ENCODE measurements around the gene GPR180. TPM values are rescaled to one million over a fixed set of nuclear protein-coding genes. Genes with fewer than 3 reads are reported as not detected.

Gene GPR180
- total RNA-seq, 1 donor from 2014 or later, result 5.6 TPM

DNA sequence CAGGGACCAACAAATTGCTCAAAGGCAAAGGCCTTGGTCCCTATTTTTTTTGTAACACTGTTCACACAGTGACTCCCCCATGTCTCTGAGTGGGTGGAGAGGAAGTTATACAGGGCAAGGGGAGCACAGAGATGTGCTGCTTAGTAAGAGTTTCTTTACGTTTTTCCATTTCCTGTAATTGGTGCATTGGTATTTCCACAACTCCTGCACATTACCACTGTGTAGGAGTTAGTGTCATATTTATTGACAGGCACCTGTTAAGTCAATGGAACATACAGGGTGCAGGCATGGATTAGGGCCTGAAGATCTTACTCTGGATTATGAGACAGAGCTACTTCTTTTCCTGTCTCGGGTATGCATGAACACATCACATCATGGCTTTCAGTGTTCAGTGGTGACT, 65.5 kb downstream of the GPR180 start:
- Histone ChIP-seq H3K27me3 (no peaks in the 10 kb centered on the region), H3K36me3 (no peaks in the 10 kb centered on the region), H3K27ac (no peak overlapping the region), H3K9me3 (no peaks in the 10 kb centered on the region), H3K4me3 (no peak overlapping the region), H3K4me1 (no peaks in the 10 kb centered on the region)
- DNase-seq (ENCODE audit: extremely low spot score in 2 of 2), result no peak
- intact Hi-C loops (cut with DNase I), result no loop called here
- TF ChIP-seq, protein P1, sequence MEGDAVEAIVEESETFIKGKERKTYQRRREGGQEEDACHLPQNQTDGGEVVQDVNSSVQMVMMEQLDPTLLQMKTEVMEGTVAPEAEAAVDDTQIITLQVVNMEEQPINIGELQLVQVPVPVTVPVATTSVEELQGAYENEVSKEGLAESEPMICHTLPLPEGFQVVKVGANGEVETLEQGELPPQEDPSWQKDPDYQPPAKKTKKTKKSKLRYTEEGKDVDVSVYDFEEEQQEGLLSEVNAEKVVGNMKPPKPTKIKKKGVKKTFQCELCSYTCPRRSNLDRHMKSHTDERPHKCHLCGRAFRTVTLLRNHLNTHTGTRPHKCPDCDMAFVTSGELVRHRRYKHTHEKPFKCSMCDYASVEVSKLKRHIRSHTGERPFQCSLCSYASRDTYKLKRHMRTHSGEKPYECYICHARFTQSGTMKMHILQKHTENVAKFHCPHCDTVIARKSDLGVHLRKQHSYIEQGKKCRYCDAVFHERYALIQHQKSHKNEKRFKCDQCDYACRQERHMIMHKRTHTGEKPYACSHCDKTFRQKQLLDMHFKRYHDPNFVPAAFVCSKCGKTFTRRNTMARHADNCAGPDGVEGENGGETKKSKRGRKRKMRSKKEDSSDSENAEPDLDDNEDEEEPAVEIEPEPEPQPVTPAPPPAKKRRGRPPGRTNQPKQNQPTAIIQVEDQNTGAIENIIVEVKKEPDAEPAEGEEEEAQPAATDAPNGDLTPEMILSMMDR (IDR thresholded peaks at IDR 0.05), result no peak
- TF ChIP-seq POLR2A (IDR thresholded peaks at IDR 0.05) (no peak), POLR2AphosphoS5 (IDR thresholded peaks at IDR 0.05; ENCODE audit: insufficient read depth in 1 of 2, low read depth in 1 of 2) (no peak)

DNA sequence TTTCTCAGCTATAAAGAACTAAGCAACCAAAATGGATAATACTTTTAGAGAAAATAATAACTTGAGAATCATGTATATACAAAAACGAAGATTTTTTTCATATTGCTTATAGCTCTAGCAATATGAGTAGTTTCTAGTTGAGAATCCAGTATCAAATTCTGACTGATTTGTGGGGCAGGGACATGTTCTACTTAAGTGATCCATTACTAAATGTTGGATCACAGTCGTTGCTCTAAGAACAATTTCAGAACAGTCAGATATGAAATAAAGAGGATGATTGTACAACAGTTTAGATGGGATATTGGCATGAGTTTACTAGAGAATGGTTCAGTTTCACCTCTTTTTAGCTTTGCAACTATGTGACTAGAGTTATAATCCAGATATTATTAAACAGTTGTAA, 70.7 kb downstream of the GPR180 start:
- DNase-seq (ENCODE audit: extremely low spot score in 2 of 2), result no peak
- Histone ChIP-seq H3K27ac (no peak overlapping the region), H3K4me3 (no peak overlapping the region), H3K4me1 (no peaks in the 10 kb centered on the region), H3K9me3 (no peaks in the 10 kb centered on the region), H3K36me3 (no peaks in the 10 kb centered on the region), H3K27me3 (no peaks in the 10 kb centered on the region)
- TF ChIP-seq POLR2A (IDR thresholded peaks at IDR 0.05) (no peak), POLR2AphosphoS5 (IDR thresholded peaks at IDR 0.05; ENCODE audit: insufficient read depth in 1 of 2, low read depth in 1 of 2) (no peak)
- TF ChIP-seq, protein P1 (IDR thresholded peaks at IDR 0.05), result no peak
- intact Hi-C loops (cut with DNase I), result no loop called here

DNA sequence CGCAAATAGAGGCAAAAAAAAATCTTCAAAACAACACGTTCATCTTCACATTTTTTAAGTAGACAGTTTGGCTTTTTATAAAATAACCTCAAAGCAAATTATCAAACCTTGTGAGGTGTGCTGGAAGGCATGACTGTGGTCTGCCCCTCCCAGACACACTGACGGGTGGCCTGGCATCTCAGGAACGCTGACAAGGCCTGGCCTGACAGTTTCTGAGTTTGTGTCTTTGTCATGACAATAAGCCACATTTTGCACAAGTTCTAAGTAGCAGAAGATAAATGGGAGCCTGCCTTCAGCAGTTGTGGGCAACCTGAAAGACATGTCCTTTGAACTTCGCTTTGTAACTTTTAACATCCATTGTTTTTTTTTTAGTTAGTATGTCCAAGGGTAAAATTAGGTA, 72.2 kb downstream of the GPR180 start:
- Histone ChIP-seq H3K36me3 (no peaks in the 10 kb centered on the region), H3K27ac (no peak overlapping the region), H3K9me3 (no peaks in the 10 kb centered on the region), H3K4me1 (no peaks in the 10 kb centered on the region), H3K4me3 (no peak overlapping the region), H3K27me3 (no peaks in the 10 kb centered on the region)
- TF ChIP-seq POLR2AphosphoS5 (IDR thresholded peaks at IDR 0.05; ENCODE audit: insufficient read depth in 1 of 2, low read depth in 1 of 2) (no peak), POLR2A (IDR thresholded peaks at IDR 0.05) (no peak)
- TF ChIP-seq, protein P1 (IDR thresholded peaks at IDR 0.05), result no peak
- DNase-seq (ENCODE audit: extremely low spot score in 2 of 2), result no peak
- intact Hi-C loops (cut with DNase I), result no loop called here

DNA sequence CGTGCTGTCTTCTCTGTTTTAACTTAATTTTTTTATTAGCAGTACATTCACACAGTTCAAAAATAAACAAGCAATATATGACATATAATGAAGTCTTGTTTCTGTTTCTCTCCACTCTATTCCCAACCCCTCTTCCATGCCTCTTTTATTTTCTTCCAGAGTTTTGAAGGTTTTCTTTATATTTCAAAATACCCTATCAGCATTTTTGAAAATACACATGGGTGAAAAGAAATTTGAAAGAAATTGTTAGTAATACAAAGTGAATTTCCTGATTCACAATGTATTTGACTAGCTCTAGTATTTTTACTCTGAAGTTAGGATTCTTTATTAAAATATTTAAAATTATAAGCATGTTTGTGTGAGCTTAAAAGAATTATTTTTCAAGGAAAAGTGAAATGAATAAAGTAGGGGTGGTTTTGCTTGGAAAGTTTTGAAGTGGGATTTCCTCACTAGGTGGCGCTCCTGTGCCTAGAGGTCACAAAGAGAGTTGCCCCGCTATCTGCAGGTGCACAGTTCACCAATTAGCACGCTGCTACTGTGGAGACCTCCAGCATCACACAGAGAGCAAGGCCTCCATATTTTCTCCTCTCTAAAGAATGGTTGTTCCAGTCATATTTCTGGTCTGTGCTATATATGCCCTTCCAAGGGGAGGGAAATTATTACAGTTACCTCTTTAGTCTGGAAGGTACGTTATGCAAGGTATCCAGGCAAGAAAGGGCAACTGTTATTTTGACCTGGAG, 73.1 kb downstream of the GPR180 start:
- no peak overlapping the region for H3K27ac ChIP-seq
- no peaks in the 10 kb centered on the region for H3K27me3 ChIP-seq
- no peak for DNase-seq (ENCODE audit: extremely low spot score in 2 of 2)
- intact Hi-C loops (cut with DNase I), result no loop called here
- no peak overlapping the region for H3K4me3 ChIP-seq
- H3K9me3 ChIP-seq, result no peaks in the 10 kb centered on the region
- H3K4me1 ChIP-seq, result no peaks in the 10 kb centered on the region
- TF ChIP-seq, protein P1 (IDR thresholded peaks at IDR 0.05), result peak in 1 of 3 experiments; percentile 43
- TF ChIP-seq POLR2A (IDR thresholded peaks at IDR 0.05), result no peak
- H3K36me3 ChIP-seq, result no peaks in the 10 kb centered on the region

DNA sequence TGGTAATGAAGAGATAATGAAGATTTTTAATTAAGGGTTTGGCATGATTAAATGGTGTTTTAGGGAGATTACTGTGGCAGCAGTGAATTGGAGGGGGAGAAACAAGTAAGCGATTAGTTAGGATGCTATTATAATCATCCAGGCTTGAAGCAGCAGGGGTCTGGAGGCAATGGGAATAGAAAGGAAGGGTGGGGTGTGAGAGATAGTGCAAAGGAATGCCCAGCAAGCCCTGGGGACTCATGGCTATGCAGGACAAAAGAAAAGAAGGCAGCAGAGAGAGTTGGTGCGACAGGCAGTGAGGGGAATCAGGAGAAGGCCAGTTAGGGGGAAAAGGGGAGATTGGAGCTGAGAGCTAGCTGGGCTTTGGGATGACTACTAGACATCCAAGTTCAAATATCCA, 76.1 kb downstream of the GPR180 start:
- no peak overlapping the region for H3K27ac ChIP-seq
- no peaks in the 10 kb centered on the region for H3K9me3 ChIP-seq
- TF ChIP-seq POLR2AphosphoS5 (IDR thresholded peaks at IDR 0.05; ENCODE audit: insufficient read depth in 1 of 2, low read depth in 1 of 2), result no peak
- no peak for TF ChIP-seq POLR2A (IDR thresholded peaks at IDR 0.05)
- TF ChIP-seq, protein P1 (IDR thresholded peaks at IDR 0.05), result no peak
- no peaks in the 10 kb centered on the region for H3K27me3 ChIP-seq
- no peaks in the 10 kb centered on the region for H3K36me3 ChIP-seq
- H3K4me1 ChIP-seq, result no peaks in the 10 kb centered on the region
- intact Hi-C loops (cut with DNase I), result no loop called here
- DNase-seq (ENCODE audit: extremely low spot score in 2 of 2), result no peak
- no peak overlapping the region for H3K4me3 ChIP-seq
